ENCODE results near the gene CCDC47. TPM values are rescaled to one million over a fixed set of nuclear protein-coding genes. Genes with fewer than 3 reads are reported as not detected.
"Not testable (repeated sequence)": the region's sequence is repeated elsewhere in the genome, so short reads cannot be mapped to it uniquely, and the experiment has no call there.

CCDC47 gene
- total RNA-seq, 1 experiment from 2014 or later = 35.5 TPM

- in situ Hi-C loops (cut with HindIII; ENCODE audit: low pct_unique_long_range_greater_than_20kb, low sequenced_read_pairs) = no loop called here
These were observed 20.7 kb downstream of the CCDC47 start for GRCh38 chr17:63752707-63753106.

GRCh38 chr17:63751806-63752205 lies 21.6 kb downstream of the CCDC47 start:
- no peak for DNase-seq (ENCODE audit: low read depth)
- in situ Hi-C loops (cut with HindIII; ENCODE audit: low pct_unique_long_range_greater_than_20kb, low sequenced_read_pairs) = no loop called here

More at GRCh38 chr17:63752707-63753106, 20.7 kb downstream of the CCDC47 start:
- no peak for DNase-seq (ENCODE audit: low read depth)

GRCh38 chr17:63741408-63742173 lies 31.8 kb downstream of the CCDC47 start, which contains the start of gene STRADA:
Gene STRADA (minus strand): TSS chr17:63741799. CDS start chr17:63728369, 13,430 bp downstream.
- peak; percentile 99 for DNase-seq (ENCODE audit: low read depth)
- in situ Hi-C loops (cut with HindIII; ENCODE audit: low pct_unique_long_range_greater_than_20kb, low sequenced_read_pairs) = no loop called here

- DNase-seq (ENCODE audit: low read depth) = no peak
- in situ Hi-C loops (cut with HindIII; ENCODE audit: low pct_unique_long_range_greater_than_20kb, low sequenced_read_pairs) = no loop called here
These were observed 32.3 kb downstream of the CCDC47 start for GRCh38 chr17:63741143-63741407.

- in situ Hi-C loops (cut with HindIII; ENCODE audit: low pct_unique_long_range_greater_than_20kb, low sequenced_read_pairs) = no loop called here
- DNase-seq (ENCODE audit: low read depth) = no peak
These were observed 32.8 kb downstream of the CCDC47 start for GRCh38 chr17:63740464-63741142.

GRCh38 chr17:63735691-63736090 lies 37.7 kb downstream of the CCDC47 start:
- no peak for DNase-seq (ENCODE audit: low read depth)
- in situ Hi-C loops (cut with HindIII; ENCODE audit: low pct_unique_long_range_greater_than_20kb, low sequenced_read_pairs) = no loop called here

- DNase-seq (ENCODE audit: low read depth) = no peak
- in situ Hi-C loops (cut with HindIII; ENCODE audit: low pct_unique_long_range_greater_than_20kb, low sequenced_read_pairs) = no loop called here
These were observed 51.0 kb downstream of the CCDC47 start for GRCh38 chr17:63722403-63722802.

- in situ Hi-C loops (cut with HindIII; ENCODE audit: low pct_unique_long_range_greater_than_20kb, low sequenced_read_pairs) = not testable (repeated sequence)
These were observed 53.2 kb downstream of the CCDC47 start for GRCh38 chr17:63720194-63720593.

GRCh38 chr17:63718988-63719387 lies 54.4 kb downstream of the CCDC47 start:
- DNase-seq (ENCODE audit: low read depth) = no peak
- in situ Hi-C loops (cut with HindIII; ENCODE audit: low pct_unique_long_range_greater_than_20kb, low sequenced_read_pairs) = no loop called here

More at GRCh38 chr17:63720194-63720593, 53.2 kb downstream of the CCDC47 start:
- not testable (repeated sequence) for DNase-seq (ENCODE audit: low read depth)

GRCh38 chr17:63716426-63716825 lies 57.0 kb downstream of the CCDC47 start:
- in situ Hi-C loops (cut with HindIII; ENCODE audit: low pct_unique_long_range_greater_than_20kb, low sequenced_read_pairs) = no loop called here
- no peak for DNase-seq (ENCODE audit: low read depth)

GRCh38 chr17:63714550-63715277 lies 58.7 kb downstream of the CCDC47 start:
- in situ Hi-C loops (cut with HindIII; ENCODE audit: low pct_unique_long_range_greater_than_20kb, low sequenced_read_pairs) = no loop called here
- DNase-seq (ENCODE audit: low read depth) = no peak

- in situ Hi-C loops (cut with HindIII; ENCODE audit: low pct_unique_long_range_greater_than_20kb, low sequenced_read_pairs) = no loop called here
- no peak for DNase-seq (ENCODE audit: low read depth)
These were observed 64.3 kb downstream of the CCDC47 start for GRCh38 chr17:63709110-63709509.

GRCh38 chr17:63707151-63707550 lies 66.2 kb downstream of the CCDC47 start:
- in situ Hi-C loops (cut with HindIII; ENCODE audit: low pct_unique_long_range_greater_than_20kb, low sequenced_read_pairs) = no loop called here
- DNase-seq (ENCODE audit: low read depth) = no peak

GRCh38 chr17:63706336-63707082 lies 66.9 kb downstream of the CCDC47 start:
- in situ Hi-C loops (cut with HindIII; ENCODE audit: low pct_unique_long_range_greater_than_20kb, low sequenced_read_pairs) = no loop called here
- DNase-seq (ENCODE audit: low read depth) = no peak

- DNase-seq (ENCODE audit: low read depth) = no peak
- in situ Hi-C loops (cut with HindIII; ENCODE audit: low pct_unique_long_range_greater_than_20kb, low sequenced_read_pairs) = no loop called here
These were observed 67.7 kb downstream of the CCDC47 start for GRCh38 chr17:63705657-63706056.

- in situ Hi-C loops (cut with HindIII; ENCODE audit: low pct_unique_long_range_greater_than_20kb, low sequenced_read_pairs) = no loop called here
- no peak for DNase-seq (ENCODE audit: low read depth)
These were observed 68.6 kb downstream of the CCDC47 start for GRCh38 chr17:63704836-63705235.

- no peak for DNase-seq (ENCODE audit: low read depth)
- in situ Hi-C loops (cut with HindIII; ENCODE audit: low pct_unique_long_range_greater_than_20kb, low sequenced_read_pairs) = no loop called here
These were observed 69.2 kb downstream of the CCDC47 start for GRCh38 chr17:63704259-63704576.

- in situ Hi-C loops (cut with HindIII; ENCODE audit: low pct_unique_long_range_greater_than_20kb, low sequenced_read_pairs) = no loop called here
- no peak for DNase-seq (ENCODE audit: low read depth)
These were observed 69.7 kb downstream of the CCDC47 start for GRCh38 chr17:63703556-63704258.

All from Caki2 (cell line).